K562 (cell line): ENCODE data around the gene ZNF77. TPM values are rescaled to one million over a fixed set of nuclear protein-coding genes. Genes with fewer than 3 reads are reported as not detected.

Experiments
- ATAC-seq: fragments of 200-7000 bp; cut with Tn5 transposase; 3 replicates; pipeline ENCODE4 v1.9.1; 2020; ENCODE audit warnings: moderate library complexity
- BruUV-seq: library from RNA; stranded (reverse); fragments of 400-500 nt; replicated peaks from 2 replicates; lab custom pipeline; 2021; lab: Mats Ljungman, UMichigan
- CTCF ChIA-PET: fragments of 300-600 bp; formaldehyde crosslinking; extraction: SDS; loops from one replicate; lab custom pipeline; 2021; ENCODE audit warnings: low intra/inter-chr PET ratio; lab: Yijun Ruan, JAX
- POLR2A ChIA-PET: fragments of 300-600, 350-650 bp; sonication (Branson Sonifier 250); formaldehyde crosslinking; extraction: SDS; loops from one replicate; lab custom pipeline; 2021; ENCODE audit warnings: antibody characterized with exemption, inconsistent platforms; lab: Yijun Ruan, JAX
- DNase-seq, 4 experiments: peaks; one replicate each; pipeline versions ENCODE4 v3.0.0 to v3.0.0-alpha.2; 2011 to 2018; ENCODE audit warnings: low spot score in 3 of 4, mixed read lengths in 3 of 4; ENCODE audit errors: extremely low read depth in 1 of 4
- FAIRE-seq: peaks from 2 replicates; lab custom pipeline; 2011; peaks lifted over from hg19 to GRCh38; lab: Jason Lieb, UNC
- H2AFZ ChIP-seq: 2 replicates; pipeline ENCODE4 v1.6.0; 2011; ENCODE audit warnings: low read depth, low read length, control low read depth, inconsistent platforms
- H3K27ac ChIP-seq: fragments of 200-600 bp; 3 replicates; pipeline ENCODE4 v1.8.0; 2011; ENCODE audit warnings: low read depth, mild to moderate bottlenecking, control low read depth, inconsistent platforms, low read length, moderate library complexity, mixed read lengths; ENCODE audit errors: extremely low read depth
- H3K27me3 ChIP-seq, 2 experiments: fragments of 300-600 bp in 1 of 2; 2 replicates in 1 of 2; 3 replicates in 1 of 2; pipeline versions ENCODE4 v1.6.0 to v1.8.0; 2011; ENCODE audit warnings: inconsistent platforms in 2 of 2, low read length in 2 of 2, mild to moderate bottlenecking in 1 of 2, mixed read lengths in 1 of 2, moderate library complexity in 1 of 2; ENCODE audit not compliant: control insufficient read depth in 2 of 2, insufficient read depth in 2 of 2
- H3K36me3 ChIP-seq: fragments of 300-600 bp; 3 replicates; pipeline ENCODE4 v1.8.0; 2011; ENCODE audit warnings: mild to moderate bottlenecking, low read length, inconsistent platforms; ENCODE audit not compliant: control insufficient read depth, insufficient read depth
- H3K4me1 ChIP-seq, 2 experiments: fragments of 200-600 bp in 1 of 2; replicated peaks in 1 of 2; 2 replicates in 1 of 2; 3 replicates in 1 of 2; pipeline versions ENCODE4 v1.5.1 to v1.8.0; 2011; ENCODE audit warnings: inconsistent platforms in 2 of 2, low read length in 2 of 2, mild to moderate bottlenecking in 1 of 2, mixed read lengths in 1 of 2, moderate library complexity in 1 of 2; ENCODE audit not compliant: control insufficient read depth in 2 of 2, insufficient read depth in 2 of 2
- H3K4me2 ChIP-seq: 2 replicates; pipeline ENCODE4 v1.6.1; 2011; ENCODE audit warnings: low read length, control low read depth, inconsistent platforms, mixed read lengths; ENCODE audit not compliant: insufficient read depth
- H3K4me3 ChIP-seq: fragments of 200-600 bp; sonication (generic), shearing (Covaris generic); 2 replicates; pipeline ENCODE4 v1.5.1; 2016; ENCODE audit warnings: control low read depth, inconsistent platforms
- H3K79me2 ChIP-seq: fragments of 200-600 bp; 3 replicates; pipeline ENCODE4 v1.8.0; 2011; ENCODE audit warnings: low read length, inconsistent platforms; ENCODE audit not compliant: control insufficient read depth, insufficient read depth
- H3K9ac ChIP-seq, 2 experiments: 2 replicates each; pipeline versions ENCODE4 v1.6.0 to v1.6.1; 2011; ENCODE audit warnings: low read depth in 2 of 2, low read length in 2 of 2, control low read depth in 1 of 2, inconsistent platforms in 1 of 2, mild to moderate bottlenecking in 1 of 2, mixed read lengths in 1 of 2; ENCODE audit not compliant: insufficient read depth in 1 of 2
- H3K9me1 ChIP-seq: one replicate; pipeline ENCODE4 v1.6.0; 2011; ENCODE audit warnings: inconsistent platforms, mild to moderate bottlenecking, low read length, moderate library complexity; ENCODE audit not compliant: control insufficient read depth, insufficient read depth
- H3K9me3 ChIP-seq: replicated peaks from 2 replicates; pipeline ENCODE4 v1.5.1; 2011; ENCODE audit warnings: low read depth, low read length, inconsistent platforms; ENCODE audit not compliant: control insufficient read depth, insufficient read depth
- H4K20me1 ChIP-seq: replicated peaks from 2 replicates; pipeline ENCODE4 v1.6.1; 2011; ENCODE audit warnings: low read length, inconsistent platforms, mixed read lengths; ENCODE audit not compliant: control insufficient read depth, insufficient read depth
- ARID1B ChIP-seq: fragments of 450-650 bp; IDR thresholded peaks from 2 replicates; pipeline ENCODE4 v1.6.1; 2016; ENCODE audit warnings: antibody characterized with exemption, mild to moderate bottlenecking, inconsistent platforms
- CAMTA2 ChIP-seq: fragments of 250-450 bp; sonication (Bioruptor Pico); conservative IDR thresholded peaks from 2 replicates; pipeline ENCODE4 v1.5.1; 2022
- CREBBP ChIP-seq: IDR thresholded peaks from one replicate; pipeline ENCODE4 v1.6.1; 2012; ENCODE audit warnings: low read depth, mild to moderate bottlenecking, control low read depth, inconsistent platforms, low read length
- DACH1 ChIP-seq: fragments of 450-650 bp; IDR thresholded peaks from 2 replicates; pipeline ENCODE4 v1.6.1; 2018; ENCODE audit not compliant: partially characterized antibody
- DPF2 ChIP-seq: fragments of 450-650 bp; IDR thresholded peaks from 2 replicates; pipeline ENCODE4 v1.6.1; 2016
- GABPB1 ChIP-seq: sonication (generic); formaldehyde crosslinking; IDR thresholded peaks from 2 replicates; pipeline ENCODE4 v1.8.0; 2022; ENCODE audit warnings: mild to moderate bottlenecking, missing genetic modification reagents
- IFI16 ChIP-seq: fragments of 250-450 bp; sonication (Bioruptor Pico); IDR thresholded peaks from 2 replicates; pipeline ENCODE4 v2.1.2; 2022; ENCODE audit warnings: mild to moderate bottlenecking, inconsistent platforms
- JUND ChIP-seq, 2 experiments: IDR thresholded peaks; 2 replicates in 1 of 2; 3 replicates in 1 of 2; pipeline ENCODE4 v1.6.1; 2011; ENCODE audit warnings: borderline replicate concordance in 2 of 2, low read depth in 2 of 2, low read length in 2 of 2, improper control_type of control experiment in 1 of 2, missing biosample characterization in 1 of 2, missing genetic modification characterization in 1 of 2, missing genetic modification reagents in 1 of 2
- LARP7 ChIP-seq: fragments of 450-650 bp; IDR thresholded peaks from 2 replicates; pipeline ENCODE4 v1.6.1; 2016
- MEF2D ChIP-seq: conservative IDR thresholded peaks from 2 replicates; pipeline ENCODE4 v1.6.1; 2016; ENCODE audit warnings: low read depth, missing genetic modification characterization, missing compliant biosample characterization
- NFRKB ChIP-seq: fragments of 450-650 bp; IDR thresholded peaks from 2 replicates; pipeline ENCODE4 v1.6.1; 2016; ENCODE audit warnings: low read depth
- PHF20 ChIP-seq: fragments of 450-650 bp; IDR thresholded peaks from 2 replicates; pipeline ENCODE4 v1.6.1; 2018; ENCODE audit not compliant: partially characterized antibody
- SAFB ChIP-seq: fragments of 200-400 bp; formaldehyde crosslinking; IDR thresholded peaks from 2 replicates; pipeline ENCODE4 v1.6.1; 2017; ENCODE audit warnings: low read depth, low read length, borderline replicate concordance
- TCF3 ChIP-seq: sonication (generic); formaldehyde crosslinking; IDR thresholded peaks from 2 replicates; pipeline ENCODE4 v1.4.0; 2020; ENCODE audit warnings: mild to moderate bottlenecking, missing genetic modification reagents
- ZBTB17 ChIP-seq: fragments of 450-650 bp; formaldehyde crosslinking; IDR thresholded peaks from 2 replicates; pipeline ENCODE4 v1.4.0; 2020; ENCODE audit warnings: mild to moderate bottlenecking
- ZNF830 ChIP-seq: fragments of 250-450 bp; sonication (Bioruptor Pico); IDR thresholded peaks from 2 replicates; pipeline ENCODE4 v1.5.0; 2021; ENCODE audit warnings: mild to moderate bottlenecking
- WGBS: fragments of 100-300 bp; shearing (Covaris generic); methylation state at CpG from one replicate; pipeline ENCODE4 v1.1.6; 2016; ENCODE audit warnings: low coverage, mixed read lengths; ENCODE audit not compliant: insufficient coverage; ENCODE audit errors: missing lambda C conversion rate; 5-methylcytosine and 5-hydroxymethylcytosine counted together
- in situ Hi-C: fragments of 300-500 bp; cut with MboI; formaldehyde crosslinking; loops from 4 replicates; pipeline ENCODE4 v1.15.0; 2018; ENCODE audit warnings: inconsistent platforms, mixed read lengths
- intact Hi-C: fragments of 100-400 bp; cut with micrococcal nuclease; formaldehyde crosslinking; loops from 2 replicates; pipeline ENCODE4 v1.14.2; 2022
- polyA plus RNA-seq, 8 experiments: library from polyadenylated mRNA; depleted of rRNA in 4 of 8; stranded (reverse) in 5 of 8; unstranded in 3 of 8; fragments of >200 nt; fragmentation: Nextera tagmentation in 2 of 8; fragmentation: Illumina TruSeq in 1 of 8; extraction: Ambion mirVana in 2 of 8; extraction: Trizol in 1 of 8; gene quantifications; 2 replicates each; pipeline versions ENCODE4 v1.2.1 to v1.2.3, GENCODE V29; 2011 to 2014; ENCODE audit warnings: inconsistent platforms in 1 of 8, missing spikeins in 1 of 8
- total RNA-seq, 7 experiments: library from RNA; depleted of rRNA in 6 of 7; stranded (reverse); fragments of >200 nt in 6 of 7; fragmentation: Illumina TruSeq in 2 of 7; extraction: Trizol in 2 of 7; gene quantifications; 2 replicates each; pipeline versions ENCODE4 v1.2.1 to v1.2.3, GENCODE V29; 2011 to 2021; ENCODE audit warnings: low replicate concordance in 1 of 7
- TF ChIP-seq, protein P1 (sequence below): fragments of 450-650 bp; IDR thresholded peaks from 2 replicates; pipeline ENCODE4 v1.7.0; 2016; ENCODE audit warnings: borderline replicate concordance
- TF ChIP-seq, protein P2 (sequence below): fragments of 450-650 bp; IDR thresholded peaks from 2 replicates; pipeline ENCODE4 v1.6.1; 2016; ENCODE audit warnings: antibody characterized with exemption

Gene ZNF77
- total and polyA plus RNA-seq, 9 of the 15 experiments (the other 6 are each of a cell fraction or from before 2014, with no cell fraction given) = 4.3 to 14.5 (median 7.7) TPM

DNA sequence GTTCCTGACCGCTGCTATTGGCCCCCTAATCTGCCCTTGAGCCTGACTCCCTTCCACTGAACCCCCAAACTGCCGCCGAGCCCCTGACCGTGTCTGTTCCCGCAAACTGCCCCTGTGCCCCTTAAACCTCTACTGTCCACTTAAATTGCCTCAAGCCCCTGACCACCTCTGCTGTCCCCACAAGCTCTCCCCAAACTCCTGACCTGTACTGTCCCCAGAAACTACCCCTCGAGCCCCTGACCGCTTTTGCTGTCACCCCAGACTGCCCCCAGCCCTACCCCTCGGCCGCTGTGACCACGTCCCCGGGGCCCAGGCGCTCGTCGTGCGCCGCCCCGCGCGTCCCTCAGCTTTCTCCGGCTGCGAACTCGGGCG lies 382 bp downstream of the ZNF77 start:
- intact Hi-C loops = no loop called here
- peak overlapping the region; percentile 96 for H3K27ac ChIP-seq
- CTCF ChIA-PET = no interaction called here
- TF ChIP-seq ZNF830 (CRISPR knock-in tag) = 0 out of 2 replicates have a peak, but pooled peaks have one; percentile 54
- 0 out of 2 replicates have a peak, but pooled peaks have one; percentile 4 for TF ChIP-seq GABPB1 (CRISPR knock-in tag)
- TF ChIP-seq DPF2 = 0 out of 2 replicates have a peak, but pooled peaks have one; percentile 20
- no peak for TF ChIP-seq CREBBP
- no peak for TF ChIP-seq MEF2D (tag)
- TF ChIP-seq, protein P1, sequence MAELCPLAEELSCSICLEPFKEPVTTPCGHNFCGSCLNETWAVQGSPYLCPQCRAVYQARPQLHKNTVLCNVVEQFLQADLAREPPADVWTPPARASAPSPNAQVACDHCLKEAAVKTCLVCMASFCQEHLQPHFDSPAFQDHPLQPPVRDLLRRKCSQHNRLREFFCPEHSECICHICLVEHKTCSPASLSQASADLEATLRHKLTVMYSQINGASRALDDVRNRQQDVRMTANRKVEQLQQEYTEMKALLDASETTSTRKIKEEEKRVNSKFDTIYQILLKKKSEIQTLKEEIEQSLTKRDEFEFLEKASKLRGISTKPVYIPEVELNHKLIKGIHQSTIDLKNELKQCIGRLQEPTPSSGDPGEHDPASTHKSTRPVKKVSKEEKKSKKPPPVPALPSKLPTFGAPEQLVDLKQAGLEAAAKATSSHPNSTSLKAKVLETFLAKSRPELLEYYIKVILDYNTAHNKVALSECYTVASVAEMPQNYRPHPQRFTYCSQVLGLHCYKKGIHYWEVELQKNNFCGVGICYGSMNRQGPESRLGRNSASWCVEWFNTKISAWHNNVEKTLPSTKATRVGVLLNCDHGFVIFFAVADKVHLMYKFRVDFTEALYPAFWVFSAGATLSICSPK = 0 out of 2 replicates have a peak, but pooled peaks have one; percentile 12
- 0 out of 2 replicates have a peak, but pooled peaks have one; percentile 7 for TF ChIP-seq ARID1B
- TF ChIP-seq CAMTA2 (CRISPR knock-in tag) = no peak
- TF ChIP-seq JUND (IDR thresholded peaks at IDR 0.05; ENCODE audit: borderline replicate concordance, low read depth, low read length) = no peak
- TF ChIP-seq JUND (tag; IDR thresholded peaks at IDR 0.05; ENCODE audit: borderline replicate concordance, low read depth, low read length) = no peak
- peak; percentile 58; the same call in 1 of the 2 replicates for TF ChIP-seq SAFB
- peak; percentile 22; the same call in 1 of the 2 replicates for TF ChIP-seq LARP7
- TF ChIP-seq ZBTB17 (CRISPR knock-in tag) = no peak
- TF ChIP-seq, protein P2, sequence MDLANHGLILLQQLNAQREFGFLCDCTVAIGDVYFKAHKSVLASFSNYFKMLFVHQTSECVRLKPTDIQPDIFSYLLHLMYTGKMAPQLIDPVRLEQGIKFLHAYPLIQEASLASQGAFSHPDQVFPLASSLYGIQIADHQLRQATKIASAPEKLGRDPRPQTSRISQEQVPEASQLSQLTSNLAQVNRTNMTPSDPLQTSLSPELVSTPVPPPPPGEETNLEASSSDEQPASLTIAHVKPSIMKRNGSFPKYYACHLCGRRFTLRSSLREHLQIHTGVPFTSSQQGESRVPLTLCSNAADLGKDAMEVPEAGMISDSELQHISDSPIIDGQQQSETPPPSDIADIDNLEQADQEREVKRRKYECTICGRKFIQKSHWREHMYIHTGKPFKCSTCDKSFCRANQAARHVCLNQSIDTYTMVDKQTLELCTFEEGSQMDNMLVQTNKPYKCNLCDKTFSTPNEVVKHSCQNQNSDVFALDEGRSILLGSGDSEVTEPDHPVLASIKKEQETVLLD = 0 out of 2 replicates have a peak, but pooled peaks have one; percentile 19
- TF ChIP-seq IFI16 (CRISPR knock-in tag) = no peak
- peak; percentile 69 for TF ChIP-seq PHF20
- TF ChIP-seq DACH1 = no peak
- TF ChIP-seq NFRKB = no peak
- TF ChIP-seq TCF3 = 0 out of 2 replicates have a peak, but pooled peaks have one; percentile 6

More for the DNA sequence above, 382 bp downstream of the ZNF77 start:
- Histone ChIP-seq H3K79me2 (peaks cover 18% of the 10 kb centered on the region), H2AFZ (peak overlapping the region; percentile 96), H3K9ac (peak overlapping the region; percentile 77 to 96), H3K9me3 (peaks cover 4% of the 10 kb centered on the region), H3K27me3 (no peaks in the 10 kb centered on the region), H3K4me3 (peak overlapping the region; percentile 90), H3K36me3 (peaks cover 4% of the 10 kb centered on the region; the same call in 2 of the 3 replicates), H3K9me1 (no peaks in the 10 kb centered on the region), H3K4me2 (peak overlapping the region; percentile 83), H3K4me1 (peaks cover 6 to 26% of the 10 kb centered on the region in 2 experiments), H4K20me1 (peaks cover 4% of the 10 kb centered on the region)
- in situ Hi-C loops = no loop called here
- FAIRE-seq = no peak
- POLR2A ChIA-PET = interaction anchor here (0.6 to 0.8 kb wide), 7 partner anchors 20 to 457 kb away, joined by 3 to 4 read pairs (median 3); no protein-coding TSS in a partner anchor
- BruUV-seq = no TSS peak
- peak; percentile 55 for ATAC-seq
- 0% methylated on average over 15 of the region's 23 CpGs for WGBS
- DNase-seq = no peak
